HEK293 (cell line): ENCODE data around the gene MTUS2.

ENCODE experiments used
- CTCF ChIA-PET: fragments of 350-600 bp; formaldehyde crosslinking; extraction: SDS; loops from one replicate; lab custom pipeline; 2021; ENCODE audit warnings: antibody characterized with exemption; lab: Yijun Ruan, JAX
- POLR2A ChIA-PET: fragments of 300-600 bp; formaldehyde crosslinking; extraction: SDS; loops from one replicate; lab custom pipeline; 2020; ENCODE audit warnings: antibody characterized with exemption, inconsistent platforms; lab: Yijun Ruan, JAX
- H3K27ac ChIP-seq: fragments of 200-500 bp; sonication (Bioruptor generic); 2 replicates; pipeline ENCODE4 v1.5.1; 2014; ENCODE audit warnings: low read depth, low read length, control low read depth, inconsistent platforms; ENCODE audit errors: extremely low read depth
- H3K36me3 ChIP-seq, 2 experiments: fragments of 200-500 bp in 1 of 2; sonication (Bioruptor generic) in 1 of 2; 1 replicate in 1 of 2; 2 replicates in 1 of 2; pipeline ENCODE4 v1.5.1; 2014 to 2017; ENCODE audit warnings: inconsistent platforms in 2 of 2, low read length in 2 of 2; ENCODE audit not compliant: control insufficient read depth in 2 of 2, insufficient read depth in 1 of 2
- H3K4me1 ChIP-seq: fragments of 200-500 bp; sonication (Bioruptor generic); 2 replicates; pipeline ENCODE4 v1.5.1; 2014; ENCODE audit warnings: mild to moderate bottlenecking, low read length, inconsistent platforms; ENCODE audit not compliant: control insufficient read depth, insufficient read depth
- H3K4me3 ChIP-seq: 2 replicates; pipeline ENCODE4 v1.5.1; 2011; ENCODE audit warnings: low read depth, mild to moderate bottlenecking, control low read depth, low read length, moderate library complexity
- H3K9me3 ChIP-seq: fragments of 200-500 bp; sonication (Bioruptor generic); 2 replicates; pipeline ENCODE4 v1.5.1; 2014; ENCODE audit warnings: low read depth, low read length, inconsistent platforms; ENCODE audit not compliant: control insufficient read depth, insufficient read depth
- BCL11B ChIP-seq: fragments of 450-650 bp; formaldehyde crosslinking; IDR thresholded peaks from 2 replicates; pipeline ENCODE4 v1.5.1; 2016; ENCODE audit warnings: low read depth, missing biosample characterization, missing genetic modification characterization
- IKZF3 ChIP-seq: fragments of 450-650 bp; IDR thresholded peaks from 2 replicates; pipeline ENCODE4 v1.5.0; 2018; ENCODE audit warnings: missing biosample characterization, mild to moderate bottlenecking, missing genetic modification characterization, moderate library complexity
- KLF1 ChIP-seq: fragments of 450-650 bp; formaldehyde crosslinking; IDR thresholded peaks from 2 replicates; pipeline ENCODE4 v1.5.1; 2016; ENCODE audit warnings: missing biosample characterization, missing genetic modification characterization
- KLF9 ChIP-seq: fragments of 450-650 bp; formaldehyde crosslinking; IDR thresholded peaks from 2 replicates; pipeline ENCODE4 v1.5.1; 2016; ENCODE audit warnings: missing biosample characterization, missing genetic modification characterization, low read depth
- PRDM1 ChIP-seq: fragments of 450-650 bp; formaldehyde crosslinking; IDR thresholded peaks from 2 replicates; pipeline ENCODE4; 2016; ENCODE audit warnings: missing biosample characterization, missing genetic modification characterization
- ZBTB1 ChIP-seq: fragments of 450-650 bp; formaldehyde crosslinking; IDR thresholded peaks from 2 replicates; pipeline ENCODE4 v1.5.1; 2016; ENCODE audit warnings: missing biosample characterization, missing genetic modification characterization
- ZNF112 ChIP-seq: fragments of 450-650 bp; formaldehyde crosslinking; IDR thresholded peaks from 2 replicates; pipeline ENCODE4 v1.5.0; 2017; ENCODE audit warnings: missing biosample characterization, missing genetic modification characterization
- ZNF214 ChIP-seq: fragments of 450-650 bp; formaldehyde crosslinking; IDR thresholded peaks from 2 replicates; pipeline ENCODE4 v1.5.1; 2017; ENCODE audit warnings: missing biosample characterization, mild to moderate bottlenecking, missing genetic modification characterization, borderline replicate concordance
- ZNF302 ChIP-seq: fragments of 450-650 bp; formaldehyde crosslinking; IDR thresholded peaks from 2 replicates; pipeline ENCODE4 v1.5.1; 2016; ENCODE audit warnings: missing biosample characterization, missing genetic modification characterization, low read depth
- ZNF311 ChIP-seq: fragments of 450-650 bp; formaldehyde crosslinking; IDR thresholded peaks from 2 replicates; pipeline ENCODE4 v1.5.1; 2017; ENCODE audit warnings: missing biosample characterization, missing genetic modification characterization, borderline replicate concordance
- ZNF354C ChIP-seq: fragments of 450-650 bp; formaldehyde crosslinking; IDR thresholded peaks from 2 replicates; pipeline ENCODE4 v1.5.1; 2016; ENCODE audit warnings: missing biosample characterization, missing genetic modification characterization, low read depth, borderline replicate concordance
- ZNF660 ChIP-seq: fragments of 450-650 bp; IDR thresholded peaks from 2 replicates; pipeline ENCODE4 v1.5.1; 2018; ENCODE audit warnings: missing biosample characterization, mild to moderate bottlenecking, missing genetic modification characterization
- ZNF664 ChIP-seq: fragments of 450-650 bp; formaldehyde crosslinking; IDR thresholded peaks from 2 replicates; pipeline ENCODE4 v1.5.1; 2016; ENCODE audit warnings: missing biosample characterization, missing genetic modification characterization
- ZNF830 ChIP-seq: fragments of 450-650 bp; IDR thresholded peaks from 2 replicates; pipeline ENCODE4 v1.5.0; 2018; ENCODE audit warnings: missing biosample characterization, missing genetic modification characterization, low read depth, mild to moderate bottlenecking, moderate library complexity
- TF ChIP-seq, protein P1 (sequence below): fragments of 450-650 bp; formaldehyde crosslinking; conservative IDR thresholded peaks from 2 replicates; pipeline ENCODE4 v1.5.1; 2016; ENCODE audit warnings: low read depth, missing biosample characterization, missing genetic modification characterization
- TF ChIP-seq, protein P2 (sequence below): sonication (generic); formaldehyde crosslinking; IDR thresholded peaks from 2 replicates; pipeline ENCODE4 v1.8.1; 2022; ENCODE audit warnings: mild to moderate bottlenecking, moderate library complexity, missing genetic modification reagents
- TF ChIP-seq, protein P3 (sequence below): fragments of 450-650 bp; formaldehyde crosslinking; conservative IDR thresholded peaks from 2 replicates; pipeline ENCODE4 v1.5.1; 2016; ENCODE audit warnings: low read depth, missing biosample characterization, missing genetic modification characterization
- TF ChIP-seq, protein P4 (sequence below): fragments of 450-650 bp; formaldehyde crosslinking; IDR thresholded peaks from 2 replicates; pipeline ENCODE4 v1.5.1; 2016; ENCODE audit warnings: missing biosample characterization, missing genetic modification characterization
- TF ChIP-seq, protein P5 (sequence below): fragments of 450-650 bp; formaldehyde crosslinking; IDR thresholded peaks from 2 replicates; pipeline ENCODE4 v1.5.1; 2017; ENCODE audit warnings: missing biosample characterization, missing genetic modification characterization

The MTUS2 gene

DNA sequence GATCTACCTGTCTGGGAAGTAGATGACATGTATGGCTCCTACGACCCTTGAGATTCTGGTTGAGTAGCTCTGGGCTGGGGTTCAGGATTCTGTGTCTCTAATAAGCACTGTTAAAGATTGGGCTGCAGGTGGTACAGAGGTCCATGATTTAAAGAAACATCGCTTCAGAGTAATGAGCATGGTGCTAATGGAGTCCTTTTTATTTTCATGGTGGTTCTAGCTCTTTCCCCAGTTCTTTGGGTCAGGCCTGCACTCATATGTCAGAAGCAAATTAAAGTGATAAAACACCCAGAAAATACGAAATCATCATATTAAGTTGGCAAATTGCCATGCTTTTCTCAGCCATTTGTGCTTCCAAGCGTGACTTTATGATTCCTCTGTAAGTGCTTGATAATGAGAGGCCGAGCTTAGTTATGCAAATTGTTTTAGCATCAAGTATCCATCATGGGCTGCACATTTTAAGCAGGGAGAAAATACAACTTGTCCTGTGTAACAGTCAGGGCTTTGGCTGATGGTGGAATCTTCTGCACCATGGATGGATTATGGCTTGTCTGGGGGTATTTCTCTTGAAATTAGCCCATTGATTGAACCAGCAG lies 45.1 kb downstream of the MTUS2 start:
- Histone ChIP-seq H3K4me1 (no peaks in the 10 kb centered on the region), H3K27ac (no peak overlapping the region), H3K9me3 (no peaks in the 10 kb centered on the region), H3K36me3 (no peaks in the 10 kb centered on the region), H3K4me3 (no peak overlapping the region)
- ChIA-PET CTCF (no interaction called here), POLR2A (no interaction called here)
- TF ChIP-seq PRDM1 (no peak), BCL11B (tag by site-specific recombination) (no peak), IKZF3 (tag by site-specific recombination) (no peak), ZNF311 (tag by site-specific recombination) (no peak), ZNF112 (tag by site-specific recombination) (no peak), ZNF830 (tag by site-specific recombination) (no peak), ZBTB1 (no peak), KLF1 (tag by site-specific recombination) (no peak)
- TF ChIP-seq, protein P1, sequence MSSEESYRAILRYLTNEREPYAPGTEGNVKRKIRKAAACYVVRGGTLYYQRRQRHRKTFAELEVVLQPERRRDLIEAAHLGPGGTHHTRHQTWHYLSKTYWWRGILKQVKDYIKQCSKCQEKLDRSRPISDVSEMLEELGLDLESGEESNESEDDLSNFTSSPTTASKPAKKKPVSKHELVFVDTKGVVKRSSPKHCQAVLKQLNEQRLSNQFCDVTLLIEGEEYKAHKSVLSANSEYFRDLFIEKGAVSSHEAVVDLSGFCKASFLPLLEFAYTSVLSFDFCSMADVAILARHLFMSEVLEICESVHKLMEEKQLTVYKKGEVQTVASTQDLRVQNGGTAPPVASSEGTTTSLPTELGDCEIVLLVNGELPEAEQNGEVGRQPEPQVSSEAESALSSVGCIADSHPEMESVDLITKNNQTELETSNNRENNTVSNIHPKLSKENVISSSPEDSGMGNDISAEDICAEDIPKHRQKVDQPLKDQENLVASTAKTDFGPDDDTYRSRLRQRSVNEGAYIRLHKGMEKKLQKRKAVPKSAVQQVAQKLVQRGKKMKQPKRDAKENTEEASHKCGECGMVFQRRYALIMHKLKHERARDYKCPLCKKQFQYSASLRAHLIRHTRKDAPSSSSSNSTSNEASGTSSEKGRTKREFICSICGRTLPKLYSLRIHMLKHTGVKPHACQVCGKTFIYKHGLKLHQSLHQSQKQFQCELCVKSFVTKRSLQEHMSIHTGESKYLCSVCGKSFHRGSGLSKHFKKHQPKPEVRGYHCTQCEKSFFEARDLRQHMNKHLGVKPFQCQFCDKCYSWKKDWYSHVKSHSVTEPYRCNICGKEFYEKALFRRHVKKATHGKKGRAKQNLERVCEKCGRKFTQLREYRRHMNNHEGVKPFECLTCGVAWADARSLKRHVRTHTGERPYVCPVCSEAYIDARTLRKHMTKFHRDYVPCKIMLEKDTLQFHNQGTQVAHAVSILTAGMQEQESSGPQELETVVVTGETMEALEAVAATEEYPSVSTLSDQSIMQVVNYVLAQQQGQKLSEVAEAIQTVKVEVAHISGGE (tag by site-specific recombination): no peak
- TF ChIP-seq, protein P2, sequence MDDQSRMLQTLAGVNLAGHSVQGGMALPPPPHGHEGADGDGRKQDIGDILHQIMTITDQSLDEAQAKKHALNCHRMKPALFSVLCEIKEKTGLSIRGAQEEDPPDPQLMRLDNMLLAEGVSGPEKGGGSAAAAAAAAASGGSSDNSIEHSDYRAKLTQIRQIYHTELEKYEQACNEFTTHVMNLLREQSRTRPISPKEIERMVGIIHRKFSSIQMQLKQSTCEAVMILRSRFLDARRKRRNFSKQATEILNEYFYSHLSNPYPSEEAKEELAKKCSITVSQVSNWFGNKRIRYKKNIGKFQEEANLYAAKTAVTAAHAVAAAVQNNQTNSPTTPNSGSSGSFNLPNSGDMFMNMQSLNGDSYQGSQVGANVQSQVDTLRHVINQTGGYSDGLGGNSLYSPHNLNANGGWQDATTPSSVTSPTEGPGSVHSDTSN (CRISPR knock-in tag): no peak

DNA sequence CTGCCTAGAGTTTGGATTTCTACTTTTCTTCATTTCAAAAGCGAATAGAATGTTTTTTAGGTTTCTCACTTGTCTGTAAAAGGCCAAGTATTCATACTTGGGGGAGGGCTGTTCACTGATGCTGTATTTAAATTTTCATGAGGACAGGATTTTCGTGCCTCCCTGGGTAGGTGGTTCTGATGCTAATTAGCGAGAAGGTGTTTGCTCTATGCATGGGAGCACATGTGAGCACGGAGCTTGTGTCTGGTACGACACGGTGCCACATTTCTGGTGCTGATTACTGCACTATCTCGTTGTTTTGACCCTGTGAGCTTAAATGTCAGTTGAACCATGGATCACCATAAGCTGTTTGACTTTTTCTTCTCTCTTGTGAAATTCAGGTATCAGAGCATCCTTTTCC lies 45.8 kb downstream of the MTUS2 start:
- Histone ChIP-seq H3K9me3 (no peaks in the 10 kb centered on the region), H3K36me3 (no peaks in the 10 kb centered on the region), H3K4me3 (no peak overlapping the region), H3K27ac (no peak overlapping the region), H3K4me1 (no peaks in the 10 kb centered on the region)
- POLR2A ChIA-PET: no interaction called here
- CTCF ChIA-PET: no interaction called here
- TF ChIP-seq, protein P3, sequence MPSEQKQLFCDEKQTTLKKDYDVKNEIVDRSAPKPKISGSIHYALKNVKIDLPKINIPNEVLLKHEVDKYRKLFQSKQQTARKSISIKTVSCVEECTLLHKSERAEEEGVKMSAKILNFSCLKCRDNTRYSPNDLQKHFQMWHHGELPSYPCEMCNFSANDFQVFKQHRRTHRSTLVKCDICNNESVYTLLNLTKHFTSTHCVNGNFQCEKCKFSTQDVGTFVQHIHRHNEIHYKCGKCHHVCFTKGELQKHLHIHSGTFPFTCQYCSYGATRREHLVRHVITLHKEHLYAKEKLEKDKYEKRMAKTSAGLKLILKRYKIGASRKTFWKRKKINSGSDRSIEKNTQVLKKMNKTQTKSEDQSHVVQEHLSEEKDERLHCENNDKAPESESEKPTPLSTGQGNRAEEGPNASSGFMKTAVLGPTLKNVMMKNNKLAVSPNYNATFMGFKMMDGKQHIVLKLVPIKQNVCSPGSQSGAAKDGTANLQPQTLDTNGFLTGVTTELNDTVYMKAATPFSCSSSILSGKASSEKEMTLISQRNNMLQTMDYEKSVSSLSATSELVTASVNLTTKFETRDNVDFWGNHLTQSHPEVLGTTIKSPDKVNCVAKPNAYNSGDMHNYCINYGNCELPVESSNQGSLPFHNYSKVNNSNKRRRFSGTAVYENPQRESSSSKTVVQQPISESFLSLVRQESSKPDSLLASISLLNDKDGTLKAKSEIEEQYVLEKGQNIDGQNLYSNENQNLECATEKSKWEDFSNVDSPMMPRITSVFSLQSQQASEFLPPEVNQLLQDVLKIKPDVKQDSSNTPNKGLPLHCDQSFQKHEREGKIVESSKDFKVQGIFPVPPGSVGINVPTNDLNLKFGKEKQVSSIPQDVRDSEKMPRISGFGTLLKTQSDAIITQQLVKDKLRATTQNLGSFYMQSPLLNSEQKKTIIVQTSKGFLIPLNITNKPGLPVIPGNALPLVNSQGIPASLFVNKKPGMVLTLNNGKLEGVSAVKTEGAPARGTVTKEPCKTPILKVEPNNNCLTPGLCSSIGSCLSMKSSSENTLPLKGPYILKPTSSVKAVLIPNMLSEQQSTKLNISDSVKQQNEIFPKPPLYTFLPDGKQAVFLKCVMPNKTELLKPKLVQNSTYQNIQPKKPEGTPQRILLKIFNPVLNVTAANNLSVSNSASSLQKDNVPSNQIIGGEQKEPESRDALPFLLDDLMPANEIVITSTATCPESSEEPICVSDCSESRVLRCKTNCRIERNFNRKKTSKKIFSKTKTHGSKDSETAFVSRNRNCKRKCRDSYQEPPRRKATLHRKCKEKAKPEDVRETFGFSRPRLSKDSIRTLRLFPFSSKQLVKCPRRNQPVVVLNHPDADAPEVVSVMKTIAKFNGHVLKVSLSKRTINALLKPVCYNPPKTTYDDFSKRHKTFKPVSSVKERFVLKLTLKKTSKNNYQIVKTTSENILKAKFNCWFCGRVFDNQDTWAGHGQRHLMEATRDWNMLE (tag by site-specific recombination): no peak
- TF ChIP-seq ZNF664 (no peak), ZNF214 (tag by site-specific recombination) (no peak), ZNF830 (tag by site-specific recombination) (no peak), ZNF302 (tag by site-specific recombination) (no peak), KLF9 (tag by site-specific recombination) (no peak), ZNF354C (no peak), ZNF660 (tag by site-specific recombination) (no peak)
- TF ChIP-seq, protein P4, sequence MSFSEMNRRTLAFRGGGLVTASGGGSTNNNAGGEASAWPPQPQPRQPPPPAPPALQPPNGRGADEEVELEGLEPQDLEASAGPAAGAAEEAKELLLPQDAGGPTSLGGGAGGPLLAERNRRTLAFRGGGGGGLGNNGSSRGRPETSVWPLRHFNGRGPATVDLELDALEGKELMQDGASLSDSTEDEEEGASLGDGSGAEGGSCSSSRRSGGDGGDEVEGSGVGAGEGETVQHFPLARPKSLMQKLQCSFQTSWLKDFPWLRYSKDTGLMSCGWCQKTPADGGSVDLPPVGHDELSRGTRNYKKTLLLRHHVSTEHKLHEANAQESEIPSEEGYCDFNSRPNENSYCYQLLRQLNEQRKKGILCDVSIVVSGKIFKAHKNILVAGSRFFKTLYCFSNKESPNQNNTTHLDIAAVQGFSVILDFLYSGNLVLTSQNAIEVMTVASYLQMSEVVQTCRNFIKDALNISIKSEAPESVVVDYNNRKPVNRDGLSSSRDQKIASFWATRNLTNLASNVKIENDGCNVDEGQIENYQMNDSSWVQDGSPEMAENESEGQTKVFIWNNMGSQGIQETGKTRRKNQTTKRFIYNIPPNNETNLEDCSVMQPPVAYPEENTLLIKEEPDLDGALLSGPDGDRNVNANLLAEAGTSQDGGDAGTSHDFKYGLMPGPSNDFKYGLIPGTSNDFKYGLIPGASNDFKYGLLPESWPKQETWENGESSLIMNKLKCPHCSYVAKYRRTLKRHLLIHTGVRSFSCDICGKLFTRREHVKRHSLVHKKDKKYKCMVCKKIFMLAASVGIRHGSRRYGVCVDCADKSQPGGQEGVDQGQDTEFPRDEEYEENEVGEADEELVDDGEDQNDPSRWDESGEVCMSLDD: no peak
- TF ChIP-seq, protein P2 (CRISPR knock-in tag): no peak
- TF ChIP-seq, protein P5, sequence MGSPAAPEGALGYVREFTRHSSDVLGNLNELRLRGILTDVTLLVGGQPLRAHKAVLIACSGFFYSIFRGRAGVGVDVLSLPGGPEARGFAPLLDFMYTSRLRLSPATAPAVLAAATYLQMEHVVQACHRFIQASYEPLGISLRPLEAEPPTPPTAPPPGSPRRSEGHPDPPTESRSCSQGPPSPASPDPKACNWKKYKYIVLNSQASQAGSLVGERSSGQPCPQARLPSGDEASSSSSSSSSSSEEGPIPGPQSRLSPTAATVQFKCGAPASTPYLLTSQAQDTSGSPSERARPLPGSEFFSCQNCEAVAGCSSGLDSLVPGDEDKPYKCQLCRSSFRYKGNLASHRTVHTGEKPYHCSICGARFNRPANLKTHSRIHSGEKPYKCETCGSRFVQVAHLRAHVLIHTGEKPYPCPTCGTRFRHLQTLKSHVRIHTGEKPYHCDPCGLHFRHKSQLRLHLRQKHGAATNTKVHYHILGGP (tag by site-specific recombination): no peak
